Activated B cell treated with CpG ODN at 0.5 μM for 24 hours (primary cell): ENCODE data around the gene BNC2. TPM values are rescaled to one million over a fixed set of nuclear protein-coding genes. Genes with fewer than 3 reads are reported as not detected.

Experiments used
- ATAC-seq: fragments of 200-7000 bp; cut with Tn5 transposase; one replicate; pipeline ENCODE4 v1.10.0; 2021; ENCODE audit warnings: low read depth, mild to moderate bottlenecking, moderate library complexity
- CTCF ChIA-PET: fragments of 350-600 bp; sonication (Branson Sonifier 250); formaldehyde crosslinking; loops from one replicate; lab custom pipeline; 2021; ENCODE audit warnings: antibody characterized with exemption; lab: Charles Lee
- POLR2A ChIA-PET: fragments of 350-600 bp; sonication (Branson Sonifier 250); formaldehyde crosslinking; loops from one replicate; lab custom pipeline; 2021; ENCODE audit warnings: antibody characterized with exemption; lab: Charles Lee
- DNase-seq: peaks from one replicate; pipeline ENCODE4 v3.0.0; 2022
- H3K27ac Mint-ChIP-seq: one replicate; pipeline ENCODE4 v1.8.0; 2020; ENCODE audit warnings: mixed read lengths
- H3K27me3 Mint-ChIP-seq: one replicate; pipeline ENCODE4 v1.8.0; 2021; ENCODE audit warnings: mixed read lengths
- H3K36me3 Mint-ChIP-seq: one replicate; pipeline ENCODE4 v1.8.0; 2021; ENCODE audit warnings: low read depth, mixed read lengths
- H3K4me1 Mint-ChIP-seq: one replicate; pipeline ENCODE4 v1.8.0; 2021; ENCODE audit warnings: mixed read lengths
- H3K4me3 Mint-ChIP-seq: one replicate; pipeline ENCODE4 v1.8.0; 2020; ENCODE audit warnings: mild to moderate bottlenecking, mixed read lengths
- H3K9me3 Mint-ChIP-seq: one replicate; pipeline ENCODE4 v1.8.0; 2020; ENCODE audit warnings: mixed read lengths
- intact Hi-C: fragments of 100-400 bp; cut with micrococcal nuclease; formaldehyde crosslinking; loops from one replicate; pipeline ENCODE4 v1.15.1; 2024
- total RNA-seq: library from RNA; stranded (reverse); gene quantifications from 2 replicates; pipeline ENCODE4 v1.2.3, GENCODE V29; 2022
- TF ChIP-seq, protein P1 (sequence below): fragments of 200-600 bp; IDR thresholded peaks from one replicate; pipeline ENCODE4 v1.8.0; 2022; ENCODE audit warnings: antibody characterized with exemption, mild to moderate bottlenecking

BNC2 gene
- total RNA-seq, 1 donor from 2014 or later, result not detected

DNA sequence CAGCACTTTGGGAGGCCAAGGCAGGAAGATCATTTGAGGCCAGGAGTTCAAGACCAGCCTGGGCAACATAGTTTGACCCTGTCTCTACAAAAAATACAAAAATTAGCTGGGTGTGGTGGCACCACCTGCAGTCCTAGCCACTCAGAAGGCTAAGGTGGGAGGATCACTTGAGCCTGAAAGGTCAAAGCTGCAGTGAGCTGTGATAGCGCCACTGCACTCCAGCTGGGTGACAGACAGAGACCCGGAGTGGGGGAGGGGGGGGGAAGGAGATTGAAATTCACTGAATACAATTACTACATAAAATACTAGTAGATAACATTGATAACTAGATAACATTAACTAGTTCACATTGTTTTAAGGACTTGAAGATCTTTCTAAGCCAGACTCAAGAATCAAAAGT, 345.6 kb downstream of the BNC2 start:
- ChIA-PET CTCF (no interaction called here), POLR2A (no interaction called here)
- intact Hi-C loops, result no loop called here
- H3K36me3 Mint-ChIP-seq, result no peaks in the 10 kb centered on the region
- no peaks in the 10 kb centered on the region for H3K9me3 Mint-ChIP-seq
- H3K27me3 Mint-ChIP-seq, result peaks cover 2% of the 10 kb centered on the region
- DNase-seq (no peak), ATAC-seq (no peak)
- H3K27ac Mint-ChIP-seq, result no peak overlapping the region
- H3K4me1 Mint-ChIP-seq, result no peaks in the 10 kb centered on the region
- no peak overlapping the region for H3K4me3 Mint-ChIP-seq
- TF ChIP-seq, protein P1, sequence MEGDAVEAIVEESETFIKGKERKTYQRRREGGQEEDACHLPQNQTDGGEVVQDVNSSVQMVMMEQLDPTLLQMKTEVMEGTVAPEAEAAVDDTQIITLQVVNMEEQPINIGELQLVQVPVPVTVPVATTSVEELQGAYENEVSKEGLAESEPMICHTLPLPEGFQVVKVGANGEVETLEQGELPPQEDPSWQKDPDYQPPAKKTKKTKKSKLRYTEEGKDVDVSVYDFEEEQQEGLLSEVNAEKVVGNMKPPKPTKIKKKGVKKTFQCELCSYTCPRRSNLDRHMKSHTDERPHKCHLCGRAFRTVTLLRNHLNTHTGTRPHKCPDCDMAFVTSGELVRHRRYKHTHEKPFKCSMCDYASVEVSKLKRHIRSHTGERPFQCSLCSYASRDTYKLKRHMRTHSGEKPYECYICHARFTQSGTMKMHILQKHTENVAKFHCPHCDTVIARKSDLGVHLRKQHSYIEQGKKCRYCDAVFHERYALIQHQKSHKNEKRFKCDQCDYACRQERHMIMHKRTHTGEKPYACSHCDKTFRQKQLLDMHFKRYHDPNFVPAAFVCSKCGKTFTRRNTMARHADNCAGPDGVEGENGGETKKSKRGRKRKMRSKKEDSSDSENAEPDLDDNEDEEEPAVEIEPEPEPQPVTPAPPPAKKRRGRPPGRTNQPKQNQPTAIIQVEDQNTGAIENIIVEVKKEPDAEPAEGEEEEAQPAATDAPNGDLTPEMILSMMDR, result no peak

DNA sequence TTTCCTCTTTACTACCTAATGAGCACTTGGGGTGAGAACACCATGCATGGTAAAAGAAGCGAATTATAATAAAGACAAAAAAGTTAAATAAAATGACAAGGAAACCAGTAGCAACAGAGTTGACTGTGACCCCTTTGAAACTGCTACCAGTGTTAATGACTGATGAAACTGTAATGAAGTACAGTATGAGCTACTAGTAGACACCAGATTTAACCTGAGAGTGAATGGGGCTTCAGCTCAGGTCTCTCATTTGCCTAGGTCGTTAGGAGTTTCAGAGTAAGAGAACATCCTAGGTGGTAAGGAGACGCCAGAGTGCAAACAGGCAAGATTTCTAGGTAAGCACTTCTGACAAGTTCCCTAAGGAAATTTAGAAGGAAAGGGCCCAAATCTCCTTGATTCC, 346.4 kb downstream of the BNC2 start:
- H3K27ac Mint-ChIP-seq, result no peak overlapping the region
- POLR2A ChIA-PET, result no interaction called here
- H3K36me3 Mint-ChIP-seq, result no peaks in the 10 kb centered on the region
- DNase-seq (no peak), ATAC-seq (no peak)
- TF ChIP-seq, protein P1, result no peak
- H3K9me3 Mint-ChIP-seq, result no peaks in the 10 kb centered on the region
- no peaks in the 10 kb centered on the region for H3K4me1 Mint-ChIP-seq
- peaks cover 2% of the 10 kb centered on the region for H3K27me3 Mint-ChIP-seq
- intact Hi-C loops, result no loop called here
- no peak overlapping the region for H3K4me3 Mint-ChIP-seq
- CTCF ChIA-PET, result no interaction called here

DNA sequence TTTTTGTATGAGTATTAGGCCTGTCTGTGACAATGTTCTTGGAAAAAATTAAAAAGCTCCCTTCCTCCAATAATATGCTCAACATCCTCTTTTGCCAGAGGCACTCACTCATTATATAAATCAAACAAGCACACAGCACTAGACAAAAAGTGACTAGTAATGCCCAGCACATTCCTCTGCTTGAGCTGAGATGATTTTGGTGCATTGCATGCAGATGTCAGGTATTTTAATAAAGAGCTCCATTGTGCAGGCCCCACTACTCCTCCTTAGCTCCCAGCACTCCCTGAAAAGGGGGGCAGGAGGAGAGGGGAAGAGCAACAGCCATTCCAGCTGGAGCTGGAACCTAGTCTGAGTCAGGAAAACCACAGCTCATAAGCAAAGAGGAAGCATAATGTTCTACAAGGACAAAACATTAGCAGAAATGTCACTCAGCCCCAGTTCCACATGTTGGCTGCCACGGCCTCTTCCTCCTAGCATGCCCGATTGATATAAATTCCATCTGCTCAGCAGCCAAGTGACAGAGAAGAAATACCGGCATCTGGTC, 348.5 kb downstream of the BNC2 start:
- Mint-ChIP-seq H3K27me3 (peaks cover 2% of the 10 kb centered on the region), H3K9me3 (no peaks in the 10 kb centered on the region), H3K27ac (no peak overlapping the region), H3K36me3 (no peaks in the 10 kb centered on the region), H3K4me1 (no peaks in the 10 kb centered on the region), H3K4me3 (no peak overlapping the region)
- ChIA-PET CTCF (no interaction called here), POLR2A (no interaction called here)
- ATAC-seq (no peak), DNase-seq (no peak)
- intact Hi-C loops, result no loop called here
- TF ChIP-seq, protein P1, result no peak

DNA sequence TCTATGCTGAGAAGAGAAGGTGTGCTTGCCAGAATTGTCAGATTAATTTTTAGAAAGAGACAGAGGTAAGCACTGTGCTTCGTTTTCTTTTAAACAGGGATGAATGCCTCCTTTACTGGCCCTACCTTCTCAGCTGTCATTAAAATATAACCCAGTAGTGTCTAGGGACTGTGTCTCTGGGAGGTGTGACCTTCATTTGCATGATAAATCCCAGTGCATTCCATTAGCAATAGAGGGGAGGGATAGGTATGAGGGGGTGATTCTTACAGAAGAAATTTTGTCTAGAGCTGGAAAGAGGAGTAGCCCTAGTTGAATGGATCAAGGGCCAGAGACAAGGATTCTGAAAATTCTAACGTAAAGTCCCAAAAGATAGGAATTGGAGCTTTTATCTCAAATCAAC, 351.5 kb downstream of the BNC2 start:
- Mint-ChIP-seq H3K4me3 (no peak overlapping the region), H3K27me3 (peaks cover 2% of the 10 kb centered on the region), H3K27ac (no peak overlapping the region), H3K36me3 (no peaks in the 10 kb centered on the region), H3K4me1 (no peaks in the 10 kb centered on the region), H3K9me3 (no peaks in the 10 kb centered on the region)
- ChIA-PET POLR2A (no interaction called here), CTCF (no interaction called here)
- ATAC-seq (no peak), DNase-seq (no peak)
- TF ChIP-seq, protein P1, result no peak
- intact Hi-C loops, result loop anchor here (10.0 kb wide), 1 partner anchor 56 kb away; no protein-coding TSS in a partner anchor

DNA sequence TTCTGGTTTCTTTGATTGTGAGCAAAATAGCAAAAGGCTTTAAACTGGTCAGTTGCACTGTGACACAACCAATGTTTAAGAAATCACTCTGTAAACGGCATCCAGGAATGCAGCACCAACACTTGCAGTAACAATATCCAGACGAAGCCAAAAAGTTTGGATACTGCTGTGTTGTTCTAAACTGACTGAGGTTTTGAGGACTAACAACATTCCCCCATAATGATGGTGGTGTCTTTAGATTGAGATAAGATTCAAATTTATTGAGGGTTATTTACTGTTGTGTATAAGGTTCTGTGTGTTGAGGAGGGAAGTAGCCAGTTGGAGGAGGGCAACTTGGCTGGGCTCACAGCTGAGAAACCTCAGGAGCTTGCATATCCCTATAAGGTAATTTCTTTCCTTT, 353.6 kb downstream of the BNC2 start:
- CTCF ChIA-PET, result no interaction called here
- Mint-ChIP-seq H3K27ac (no peak overlapping the region), H3K9me3 (no peaks in the 10 kb centered on the region), H3K27me3 (no peaks in the 10 kb centered on the region), H3K4me1 (no peaks in the 10 kb centered on the region), H3K36me3 (no peaks in the 10 kb centered on the region), H3K4me3 (no peak overlapping the region)
- intact Hi-C loops, result loop anchor here (10.0 kb wide), 1 partner anchor 58 kb away; no protein-coding TSS in a partner anchor
- POLR2A ChIA-PET, result no interaction called here
- TF ChIP-seq, protein P1, result no peak
- ATAC-seq, result no peak
- no peak for DNase-seq
